LNCaP clone FGC (cell line): Measurements from ENCODE around the gene HAX1.
"Not testable (repeated sequence)": the region's sequence is repeated elsewhere in the genome, so short reads cannot be mapped to it uniquely, and the experiment has no call there.

ENCODE experiments used
- DNase-seq: peaks from one replicate; pipeline ENCODE4 v3.0.0-alpha.2; 2011; ENCODE audit warnings: low read depth
- H3K4me3 ChIP-seq: 2 replicates; pipeline ENCODE4 v1.5.1; 2011; ENCODE audit warnings: mild to moderate bottlenecking, low read depth, low read length, control low read depth
- TF ChIP-seq, protein P1 (sequence below): IDR thresholded peaks from 2 replicates; pipeline ENCODE4 v1.5.1; 2012; ENCODE audit warnings: mild to moderate bottlenecking; ENCODE audit not compliant: control insufficient read depth, insufficient read depth; ENCODE audit errors: extremely low read depth

HAX1 gene

DNA sequence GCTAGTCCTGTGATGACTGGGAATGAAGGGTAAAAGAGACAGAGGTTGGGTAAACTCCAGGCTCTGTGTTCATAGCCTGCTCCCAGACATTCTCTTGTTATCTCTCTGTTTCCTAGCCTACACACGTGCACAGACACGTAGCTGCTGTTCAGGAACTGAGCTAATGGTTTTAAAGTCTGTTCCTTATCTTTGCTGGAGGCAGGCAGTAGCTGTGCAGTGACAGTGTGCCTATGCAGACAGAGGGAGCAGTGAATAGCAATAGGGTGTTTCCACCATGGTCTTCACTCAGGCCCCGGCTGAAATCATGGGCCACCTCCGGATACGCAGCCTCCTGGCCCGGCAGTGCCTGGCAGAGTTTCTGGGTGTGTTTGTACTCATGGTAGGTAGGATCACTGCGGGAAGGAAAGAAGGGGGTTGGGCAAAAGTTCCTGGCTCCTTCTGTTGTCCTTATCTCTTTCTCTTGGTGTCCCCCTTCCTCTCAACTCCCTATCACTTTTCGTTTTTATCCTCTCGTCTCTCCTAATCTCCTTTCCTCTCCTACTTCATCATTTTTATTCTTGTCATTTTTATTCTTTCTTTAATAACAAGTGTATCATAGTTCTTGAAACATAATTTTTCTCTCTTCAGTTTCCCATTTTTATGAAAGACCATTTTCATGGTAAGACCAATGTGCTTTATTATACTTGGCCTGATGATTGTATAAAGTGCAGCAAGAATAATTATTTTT lies 48.6 kb downstream of the HAX1 start, which contains the start of gene AQP10:
TSS of gene AQP10 (plus strand) at position 212 of the 727 bp plus-strand sequence. CDS start at position 275, 63 bp downstream.
- no peak for DNase-seq
- TF ChIP-seq, protein P1, sequence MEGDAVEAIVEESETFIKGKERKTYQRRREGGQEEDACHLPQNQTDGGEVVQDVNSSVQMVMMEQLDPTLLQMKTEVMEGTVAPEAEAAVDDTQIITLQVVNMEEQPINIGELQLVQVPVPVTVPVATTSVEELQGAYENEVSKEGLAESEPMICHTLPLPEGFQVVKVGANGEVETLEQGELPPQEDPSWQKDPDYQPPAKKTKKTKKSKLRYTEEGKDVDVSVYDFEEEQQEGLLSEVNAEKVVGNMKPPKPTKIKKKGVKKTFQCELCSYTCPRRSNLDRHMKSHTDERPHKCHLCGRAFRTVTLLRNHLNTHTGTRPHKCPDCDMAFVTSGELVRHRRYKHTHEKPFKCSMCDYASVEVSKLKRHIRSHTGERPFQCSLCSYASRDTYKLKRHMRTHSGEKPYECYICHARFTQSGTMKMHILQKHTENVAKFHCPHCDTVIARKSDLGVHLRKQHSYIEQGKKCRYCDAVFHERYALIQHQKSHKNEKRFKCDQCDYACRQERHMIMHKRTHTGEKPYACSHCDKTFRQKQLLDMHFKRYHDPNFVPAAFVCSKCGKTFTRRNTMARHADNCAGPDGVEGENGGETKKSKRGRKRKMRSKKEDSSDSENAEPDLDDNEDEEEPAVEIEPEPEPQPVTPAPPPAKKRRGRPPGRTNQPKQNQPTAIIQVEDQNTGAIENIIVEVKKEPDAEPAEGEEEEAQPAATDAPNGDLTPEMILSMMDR, result no peak
- H3K4me3 ChIP-seq, result no peak within 1 kb of the TSS

DNA sequence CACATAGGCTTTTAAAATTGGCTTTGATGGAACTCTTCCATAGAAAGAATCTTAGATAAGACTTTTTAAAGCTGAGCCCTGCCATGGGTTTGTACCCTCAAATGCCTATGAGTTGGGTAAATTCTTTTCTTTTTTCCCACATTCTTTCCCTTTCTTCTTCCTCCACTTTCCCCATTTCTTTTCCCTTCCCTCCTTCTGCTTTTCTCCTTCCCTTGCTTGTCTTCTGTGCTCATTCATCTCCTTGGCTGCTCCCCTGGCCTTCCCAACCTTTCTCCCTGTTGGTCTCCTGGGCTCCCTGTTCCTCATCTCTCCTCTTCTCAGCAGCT lies 49.1 kb downstream of the HAX1 start:
- not testable (repeated sequence) for H3K4me3 ChIP-seq

DNA sequence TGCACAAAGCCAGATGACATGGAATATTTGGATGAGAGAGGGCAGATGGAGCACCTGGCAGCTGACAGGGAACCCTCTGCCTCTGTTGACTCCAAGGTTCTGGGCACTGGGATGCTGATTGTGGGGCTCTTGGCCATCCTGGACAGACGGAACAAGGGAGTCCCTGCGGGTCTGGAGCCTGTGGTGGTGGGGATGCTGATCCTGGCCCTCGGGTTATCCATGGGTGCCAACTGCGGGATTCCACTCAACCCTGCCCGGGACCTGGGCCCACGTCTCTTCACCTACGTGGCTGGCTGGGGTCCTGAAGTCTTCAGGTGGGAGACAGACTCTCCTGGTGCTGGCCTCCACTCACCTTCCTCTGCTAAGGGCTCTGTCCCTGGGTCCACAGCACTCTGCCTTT lies 51.1 kb downstream of the HAX1 start:
- H3K4me3 ChIP-seq, result no peak overlapping the region
- DNase-seq, result no peak
- TF ChIP-seq, protein P1, result no peak

More for the DNA sequence above, 49.1 kb downstream of the HAX1 start:
- not testable (repeated sequence) for DNase-seq

DNA sequence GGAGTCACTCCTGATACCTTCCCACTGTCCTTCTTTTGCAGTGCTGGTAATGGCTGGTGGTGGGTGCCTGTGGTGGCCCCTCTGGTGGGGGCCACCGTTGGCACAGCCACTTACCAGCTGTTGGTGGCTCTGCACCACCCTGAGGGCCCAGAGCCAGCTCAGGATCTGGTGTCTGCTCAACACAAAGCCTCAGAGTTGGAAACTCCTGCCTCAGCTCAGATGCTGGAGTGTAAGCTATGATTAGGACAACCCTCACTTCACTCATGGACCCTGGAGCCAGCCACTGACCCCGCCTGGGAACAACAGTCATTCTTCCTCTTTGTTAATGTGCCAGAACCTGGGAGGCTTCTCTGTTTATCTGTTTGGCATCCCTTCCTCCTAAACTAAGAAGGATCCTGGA lies 51.8 kb downstream of the HAX1 start:
- H3K4me3 ChIP-seq, result no peak overlapping the region
- DNase-seq, result no peak
- TF ChIP-seq, protein P1, result no peak

DNA sequence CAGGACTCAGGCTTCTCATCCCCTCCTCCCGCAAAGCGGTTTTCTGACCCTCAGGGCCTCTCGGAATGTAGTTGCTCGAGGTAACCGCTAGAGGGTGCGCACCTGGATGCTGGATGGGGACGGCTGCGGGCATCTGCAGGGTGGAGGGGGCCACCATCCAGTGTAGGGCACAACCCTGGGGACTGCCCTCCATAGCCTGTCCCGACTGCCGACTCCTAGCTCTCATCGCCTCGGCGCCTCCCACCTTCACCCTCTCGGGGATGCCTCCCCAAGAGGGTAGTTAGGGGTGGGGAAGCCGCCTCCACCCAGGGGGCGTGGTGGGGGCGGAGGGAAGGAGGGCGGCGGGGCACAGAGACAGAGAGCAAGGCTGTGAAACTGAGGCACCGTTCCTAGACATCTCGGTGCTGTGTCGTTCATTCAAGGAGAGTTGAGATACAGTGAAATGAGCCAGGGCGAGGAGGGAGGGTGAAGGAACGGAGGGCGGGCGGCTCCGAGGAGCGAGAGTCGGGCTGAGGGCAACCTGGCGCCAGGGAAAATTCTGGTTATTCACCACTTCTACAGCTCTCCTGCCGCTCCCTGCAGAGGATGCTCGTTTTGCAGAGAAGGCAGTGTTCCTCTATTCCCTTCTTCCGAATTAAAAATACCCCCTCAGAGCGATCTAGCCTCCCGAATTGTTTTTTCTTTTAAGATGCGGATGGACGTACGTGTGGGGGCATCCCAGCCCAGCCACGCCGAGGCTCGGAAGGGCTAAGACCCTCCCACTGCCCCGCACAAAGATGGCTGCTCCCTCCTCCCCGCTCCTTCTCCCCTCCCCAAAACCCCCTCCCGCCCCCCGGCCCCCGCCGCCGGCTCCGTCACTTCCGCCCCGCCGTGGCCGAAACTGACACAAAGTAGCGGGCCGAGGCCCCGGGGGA lies 52.5 kb downstream of the HAX1 start, which contains the start of gene ATP8B2:
TSS of gene ATP8B2 (plus strand) at position 857 of the 914 bp plus-strand sequence. CDS start 2,617 bp downstream, outside the sequence.
- no peak for DNase-seq
- TF ChIP-seq, protein P1, result peak; percentile 86

More for the DNA sequence above, 52.5 kb downstream of the HAX1 start, which contains the start of gene ATP8B2:
- H3K4me3 ChIP-seq, result peak within 1 kb of the TSS; percentile 52
